DMS79 treated with DMSO at 0.1 percent for 48 hours (cell line): ENCODE data around the gene UBA5.
A peak's percentile ranks its signal among the peaks of the same experiment; 100 is the strongest.

Experiments used
- DNase-seq: peaks from one replicate; lab custom pipeline; 2025; lab: John Stamatoyannopoulos, UW

UBA5 gene

DNA sequence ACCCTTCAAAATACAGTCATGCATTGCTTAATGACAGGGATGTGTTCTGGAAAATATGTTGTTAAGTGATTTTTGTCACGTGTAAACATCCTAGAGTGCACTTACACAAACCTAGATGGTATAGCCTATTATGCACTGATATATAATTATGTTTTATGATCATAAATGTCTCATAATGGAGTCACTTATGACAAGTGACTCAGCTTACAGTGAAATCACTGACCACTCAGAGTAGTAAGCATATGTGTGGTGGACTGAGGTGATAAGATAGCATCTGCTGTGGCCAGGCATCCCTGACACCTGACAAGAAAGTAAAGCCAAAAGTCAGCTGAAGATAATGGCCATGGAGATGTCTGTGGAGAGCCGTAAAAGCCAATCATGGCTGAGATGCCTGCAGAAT lies 5.9 kb upstream of the UBA5 start:
- peak; percentile 59 for DNase-seq

DNA sequence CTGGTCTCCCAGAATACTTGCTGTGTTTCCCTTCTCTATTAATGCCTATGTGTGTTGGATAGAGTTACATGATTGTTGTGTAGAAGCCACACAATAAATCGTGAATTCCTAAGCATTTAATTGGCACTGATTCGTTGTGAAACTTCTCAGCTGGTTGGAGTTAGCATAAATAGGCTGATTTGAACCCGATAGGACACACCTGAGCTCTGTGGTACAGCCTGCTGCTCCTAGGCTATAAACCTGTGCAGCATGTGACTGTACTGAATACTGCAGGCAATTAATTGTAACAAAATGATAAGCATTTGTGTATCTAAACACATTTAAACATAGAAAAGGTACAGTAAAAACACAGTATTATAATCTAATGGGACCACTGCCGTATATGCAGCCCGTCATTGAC lies 5.4 kb upstream of the UBA5 start:
- no peak for DNase-seq

DNA sequence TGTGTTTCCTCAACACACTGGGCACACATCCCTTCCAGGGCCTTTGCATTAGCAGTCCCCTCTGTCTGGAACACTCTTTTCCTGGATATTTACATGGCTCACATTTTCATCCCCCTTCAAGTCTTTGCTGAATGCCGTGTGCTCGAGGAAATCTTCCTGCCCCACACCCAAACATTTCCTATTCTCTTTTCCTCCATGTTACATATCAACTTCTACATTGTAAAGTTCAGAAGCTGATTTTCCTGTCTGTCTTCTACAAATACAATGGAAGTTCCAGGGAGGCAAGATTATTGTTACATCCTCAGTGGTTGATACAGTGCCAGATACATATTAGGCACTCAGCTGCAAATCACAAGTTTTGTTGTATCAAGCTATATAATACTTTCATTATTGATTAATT lies 4.7 kb upstream of the UBA5 start:
- no peak for DNase-seq

DNA sequence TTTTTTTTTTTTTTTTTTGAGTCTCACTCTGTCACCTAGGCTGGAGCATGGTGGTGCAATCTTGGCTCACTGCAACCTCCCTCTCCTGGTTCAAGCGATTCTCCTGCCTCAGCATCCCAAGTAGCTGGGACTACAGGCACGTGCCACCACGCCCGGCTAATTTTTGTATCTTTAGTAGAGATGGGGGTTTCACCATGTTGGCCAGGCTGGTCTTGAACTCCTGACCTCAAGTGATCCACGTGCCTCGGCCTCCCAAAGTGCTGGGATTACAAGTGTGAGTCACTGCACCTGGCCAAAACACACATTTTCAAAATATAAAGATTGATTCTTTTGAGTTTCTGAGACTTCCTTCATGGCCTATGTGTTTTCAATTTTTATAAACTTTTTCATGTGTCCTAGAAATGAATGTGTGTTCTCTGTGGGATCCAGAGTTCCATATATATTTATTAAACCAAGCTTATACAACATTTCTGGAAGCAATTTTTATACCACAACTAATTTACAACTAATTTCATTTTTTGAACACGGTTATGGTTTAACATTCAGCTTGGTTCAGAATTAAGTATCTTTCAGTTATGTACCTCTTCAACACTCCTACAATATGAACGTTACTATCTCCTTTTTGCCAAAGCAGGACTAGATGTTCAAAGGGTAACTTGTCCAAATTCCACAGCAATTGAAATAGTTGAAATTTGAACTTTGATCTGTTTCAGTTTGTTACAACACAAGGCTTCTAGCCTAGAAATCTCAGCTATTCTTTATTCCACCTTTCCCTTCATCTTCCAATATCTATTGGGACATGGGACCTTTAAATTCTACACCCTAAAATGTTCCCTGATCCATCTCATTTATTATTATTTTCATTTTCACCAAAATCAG lies 2.0 kb upstream of the UBA5 start:
- DNase-seq, result no peak

DNA sequence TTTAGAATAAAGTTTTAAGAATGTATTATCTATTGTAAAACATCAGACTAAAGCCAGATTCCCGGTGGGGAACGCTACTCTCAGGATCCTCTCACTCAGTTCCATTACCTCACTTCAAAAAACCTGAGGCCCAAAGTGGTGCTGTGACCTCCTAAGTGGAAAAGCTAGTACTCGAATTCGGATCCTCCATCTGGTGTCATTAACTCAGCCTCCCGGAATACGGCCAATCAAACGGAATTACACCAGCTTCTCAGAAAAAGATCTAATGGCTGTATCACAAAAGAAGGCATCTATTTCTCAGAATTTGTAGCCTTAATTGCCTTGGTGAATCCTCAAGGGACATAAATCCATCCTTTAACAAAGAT lies 1.1 kb upstream of the UBA5 start:
- peak; percentile 61 for DNase-seq

DNA sequence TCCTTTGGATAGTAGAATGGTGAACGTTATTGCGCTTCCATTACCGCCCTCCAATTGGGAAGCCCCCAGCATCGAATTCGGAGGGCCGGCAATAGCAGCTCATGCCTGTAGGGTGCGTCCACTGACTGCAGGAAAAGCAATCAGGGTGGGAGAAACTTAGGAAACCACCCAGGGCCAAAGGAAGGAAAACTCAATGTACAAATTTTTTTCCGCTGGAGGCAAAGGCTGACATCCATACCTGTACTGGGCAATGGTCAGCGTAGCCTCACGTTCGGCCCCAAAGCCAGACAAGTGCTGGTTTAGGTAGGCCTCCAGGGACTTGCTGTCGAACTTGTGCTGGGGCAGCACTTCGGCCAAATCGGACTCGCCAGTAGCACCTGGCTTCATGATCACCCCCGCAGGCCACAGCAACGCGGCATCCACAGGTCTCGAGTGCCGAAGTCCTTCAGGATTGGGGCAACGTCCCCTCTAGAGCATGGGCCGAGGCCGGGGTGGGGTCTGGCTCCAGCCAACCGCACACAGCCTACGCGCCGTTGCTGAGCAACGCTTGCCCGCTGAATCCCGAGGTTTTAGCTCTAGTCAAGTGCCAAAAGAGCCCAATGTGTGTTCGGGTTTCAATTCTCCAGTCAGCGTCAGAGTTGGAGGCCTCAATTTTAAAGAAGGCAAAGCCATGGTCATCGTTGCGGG lies 621 bp upstream of the UBA5 start, which contains the start of gene ACAD11:
Gene ACAD11 (minus strand): TSS at position 445 of the 687 bp plus-strand sequence. CDS start 58 bp downstream, at position 387.
- peak; percentile 67 for DNase-seq

DNA sequence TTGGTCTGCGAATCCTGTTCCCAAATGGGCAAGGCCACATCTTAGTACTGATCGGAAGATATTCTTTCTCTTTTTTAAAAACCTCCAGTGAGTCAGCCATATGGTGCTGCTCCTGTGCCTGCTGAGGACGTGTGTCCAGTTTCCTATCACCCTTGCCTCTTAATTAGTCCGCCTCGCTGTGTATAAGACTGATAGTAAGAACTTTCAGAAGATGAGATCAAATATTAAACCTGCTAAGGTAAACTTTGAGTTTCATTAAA lies 612 bp downstream of the UBA5 start:
- peak; percentile 54 for DNase-seq

DNA sequence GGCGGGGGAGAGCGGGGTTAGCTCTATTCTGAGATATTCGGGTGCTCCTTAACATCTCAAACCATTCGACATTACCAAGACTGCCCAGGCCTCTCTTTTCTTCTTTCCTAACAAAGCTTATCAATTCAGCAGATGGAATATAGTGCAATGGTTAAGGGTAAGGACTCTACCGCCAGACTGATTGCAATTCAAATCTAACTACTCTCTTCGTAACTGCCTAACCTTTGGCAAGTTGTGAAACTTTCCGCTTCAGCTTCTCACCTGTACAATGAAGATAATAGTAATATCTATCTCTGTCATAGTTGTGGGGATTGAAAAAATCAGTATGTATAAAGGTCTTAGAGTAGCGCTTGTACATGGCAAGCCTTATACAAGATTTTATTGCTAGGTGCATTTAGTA lies 972 bp downstream of the UBA5 start:
- peak; percentile 14 for DNase-seq

DNA sequence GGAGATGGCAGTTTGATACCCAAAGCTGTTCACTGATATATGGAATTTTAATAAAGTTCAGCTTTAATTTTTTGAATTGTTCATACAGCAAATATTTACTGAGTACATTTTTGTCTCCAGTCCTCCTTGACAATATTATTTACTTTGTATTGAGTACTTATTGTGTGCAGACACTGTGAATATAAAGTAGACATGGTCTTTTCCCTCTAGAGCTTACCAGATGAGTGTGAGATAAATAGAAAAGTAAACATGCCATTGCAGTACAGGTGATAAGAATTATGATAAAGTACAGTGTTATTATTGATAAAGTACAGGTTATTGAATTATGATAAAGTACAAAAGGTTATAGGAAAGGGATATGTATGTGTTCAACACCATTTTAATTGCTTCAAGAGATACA lies 2.1 kb downstream of the UBA5 start:
- no peak for DNase-seq

DNA sequence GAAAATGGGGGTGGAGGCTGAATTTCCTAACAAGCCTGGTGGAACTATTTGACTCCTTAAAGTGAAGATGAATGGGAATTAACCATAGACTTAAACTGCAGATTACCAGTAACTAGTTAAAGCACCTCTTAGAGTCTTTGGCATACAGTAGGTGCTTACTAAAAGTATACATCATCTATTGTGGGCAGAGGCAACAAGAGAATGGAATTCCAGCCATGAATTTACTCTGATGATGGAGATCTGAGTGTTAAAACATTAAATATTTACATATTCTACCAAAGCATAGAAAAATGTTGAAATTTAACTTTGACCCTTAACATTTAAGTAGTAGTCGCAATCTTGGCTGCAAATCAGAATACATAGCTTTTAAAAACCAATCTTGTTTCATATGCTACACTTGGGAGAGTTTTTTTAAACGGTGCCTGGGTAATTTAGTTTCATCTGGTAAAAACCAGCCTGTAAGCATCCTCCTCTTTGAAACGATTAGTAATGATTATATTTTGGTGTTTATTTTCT lies 5.2 kb downstream of the UBA5 start:
- no peak for DNase-seq

DNA sequence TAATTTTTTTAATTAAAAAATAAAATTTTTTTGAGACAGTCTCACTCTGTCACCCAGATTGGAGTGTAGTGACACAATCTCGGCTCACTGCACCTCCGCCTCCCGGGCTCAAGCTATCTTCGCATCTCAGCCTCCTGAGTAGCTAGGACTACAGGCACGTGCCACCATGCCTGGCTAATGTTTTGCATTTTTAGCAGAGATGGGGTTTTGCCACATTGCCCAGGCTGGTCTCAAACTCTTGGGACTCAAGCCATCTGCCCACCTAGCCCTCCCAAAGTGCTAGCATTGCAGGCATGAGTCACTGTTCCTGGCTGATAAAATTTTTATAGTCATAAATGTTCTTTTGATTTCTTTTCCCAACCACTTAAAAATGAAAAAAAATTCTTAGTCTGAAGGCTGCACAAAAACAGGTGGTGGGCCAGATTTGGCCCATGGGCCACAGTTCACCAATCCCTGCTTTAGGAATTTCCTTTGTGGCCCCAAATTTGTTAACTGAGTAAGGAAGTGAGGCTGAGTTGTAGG lies 9.2 kb downstream of the UBA5 start:
- no peak for DNase-seq

DNA sequence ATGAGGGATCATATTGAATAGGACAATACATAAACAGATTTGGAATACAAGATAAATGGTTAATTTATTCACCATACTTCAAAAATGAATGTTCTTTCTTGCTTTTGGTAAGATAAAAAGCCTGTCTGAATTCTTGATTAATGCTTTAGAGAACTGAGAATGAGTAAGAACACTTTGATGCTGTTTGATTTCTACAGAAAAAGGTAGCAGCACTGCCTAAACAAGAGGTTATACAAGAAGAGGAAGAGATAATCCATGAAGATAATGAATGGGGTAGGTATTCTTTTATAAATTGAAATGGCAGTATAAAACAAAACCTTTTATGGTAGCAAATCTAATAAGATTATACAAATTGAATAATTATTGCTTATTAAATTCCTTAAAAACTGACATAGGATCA lies 15.3 kb downstream of the UBA5 start:
- no peak for DNase-seq

DNA sequence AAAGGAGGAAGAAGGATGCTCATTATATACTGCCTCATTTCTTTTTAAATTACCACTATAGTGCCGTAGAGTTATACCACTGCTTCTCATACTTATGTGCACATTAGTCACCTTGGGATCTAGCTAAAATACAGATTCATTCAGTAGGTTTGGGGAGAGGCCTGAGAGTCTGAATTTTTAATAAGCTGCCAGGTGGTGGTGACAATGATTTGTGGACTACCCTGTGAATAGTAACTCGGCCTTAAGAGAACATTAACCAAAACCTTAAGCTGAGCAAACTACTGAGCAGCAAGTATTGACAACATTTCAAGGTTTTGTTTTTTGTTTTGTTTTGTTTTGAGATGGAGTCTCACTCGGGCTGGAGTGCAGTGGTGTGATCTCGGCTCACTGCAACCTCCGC lies 19.8 kb downstream of the UBA5 start:
- DNase-seq, result no peak

DNA sequence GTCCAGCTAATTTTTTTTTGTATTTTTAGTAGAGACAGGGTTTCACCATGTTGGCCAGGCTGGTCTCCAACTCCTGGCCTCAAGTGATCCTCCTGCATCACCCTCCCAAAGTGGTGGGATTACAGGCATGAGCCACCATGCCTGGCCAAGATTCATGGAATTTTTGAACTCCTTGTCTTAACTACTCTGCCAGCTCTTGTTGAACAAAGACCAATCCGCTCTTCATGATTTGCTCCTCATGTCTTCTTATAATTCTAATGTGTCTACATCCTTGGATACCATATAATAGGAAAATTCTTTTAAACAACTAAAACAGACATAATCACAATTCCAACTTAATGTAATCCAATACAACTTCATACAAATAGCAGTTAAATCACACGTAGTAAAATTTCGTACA lies 21.3 kb downstream of the UBA5 start:
- no peak for DNase-seq

DNA sequence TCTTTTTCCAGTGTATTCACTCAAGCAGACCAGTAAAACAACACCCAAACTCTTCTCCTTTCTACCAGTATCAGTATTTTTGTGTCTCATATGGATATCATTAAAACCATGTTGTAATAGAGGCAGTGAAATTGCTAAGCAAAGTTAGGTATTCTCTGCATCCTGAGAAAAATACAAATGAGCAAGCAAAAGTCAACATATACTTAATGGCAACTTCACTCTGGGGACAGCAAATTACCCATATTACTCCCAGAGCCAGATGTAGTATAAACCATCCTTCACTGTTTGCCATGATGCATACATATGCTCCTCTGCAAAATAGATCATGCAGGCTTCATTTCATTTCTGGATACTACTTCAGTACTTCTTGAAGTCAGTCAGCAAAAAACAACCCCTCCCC lies 22.1 kb downstream of the UBA5 start:
- DNase-seq, result no peak

DNA sequence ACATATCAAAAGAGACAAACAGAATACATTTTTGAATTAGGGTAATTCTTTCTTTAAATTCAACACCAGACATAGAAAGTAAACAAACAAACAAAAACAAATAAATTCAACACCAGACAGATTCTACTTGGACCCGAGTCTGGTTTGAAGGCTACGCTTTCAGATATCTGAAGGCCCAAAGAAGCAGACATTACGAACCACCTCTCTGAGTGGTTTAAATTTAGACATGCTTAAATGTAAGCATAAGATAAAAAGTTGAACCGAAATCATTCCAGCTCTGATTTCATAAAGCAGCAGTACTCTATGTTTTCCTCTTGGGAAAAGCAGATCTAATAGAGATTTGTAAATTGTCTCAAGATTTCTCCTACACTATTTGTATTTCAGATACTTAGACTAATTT lies 29.9 kb downstream of the UBA5 start:
- DNase-seq, result no peak

DNA sequence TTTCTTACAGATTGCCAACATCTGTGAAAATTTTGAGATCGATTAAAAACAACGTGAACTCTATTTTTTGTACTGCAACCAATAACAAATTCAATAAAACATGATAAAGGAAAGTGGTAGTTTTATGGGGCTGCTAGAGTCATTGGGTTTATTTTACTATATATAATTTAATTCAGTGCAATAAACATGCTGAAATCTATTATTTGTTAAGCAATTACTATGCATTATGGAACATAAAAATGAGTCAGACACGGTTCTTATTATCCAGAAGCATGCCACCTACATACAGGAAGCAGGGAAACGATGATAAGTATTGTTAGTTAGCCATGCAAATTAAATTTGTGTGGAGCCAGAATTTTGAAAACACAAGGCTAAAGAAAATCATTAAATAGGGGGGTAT lies 34.9 kb downstream of the UBA5 start:
- DNase-seq, result no peak

DNA sequence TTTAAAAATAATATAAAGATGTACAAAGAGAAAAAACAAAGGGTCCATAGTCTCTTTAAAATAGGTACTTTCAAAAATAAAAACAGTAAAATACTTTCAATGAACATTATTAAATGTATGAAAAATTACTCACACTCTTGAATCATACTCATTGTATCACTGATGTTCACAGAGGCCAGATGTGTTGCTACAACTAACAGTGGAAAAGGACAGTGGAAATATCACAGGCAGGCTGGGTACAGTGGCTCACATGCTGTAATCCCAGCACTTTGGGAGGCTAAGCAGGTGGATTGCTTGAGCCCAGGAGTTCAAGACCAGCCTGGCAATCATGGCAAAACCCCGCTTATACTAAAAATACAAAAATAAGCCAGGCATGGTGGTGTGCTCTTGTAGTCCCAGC lies 35.3 kb downstream of the UBA5 start:
- DNase-seq, result no peak

DNA sequence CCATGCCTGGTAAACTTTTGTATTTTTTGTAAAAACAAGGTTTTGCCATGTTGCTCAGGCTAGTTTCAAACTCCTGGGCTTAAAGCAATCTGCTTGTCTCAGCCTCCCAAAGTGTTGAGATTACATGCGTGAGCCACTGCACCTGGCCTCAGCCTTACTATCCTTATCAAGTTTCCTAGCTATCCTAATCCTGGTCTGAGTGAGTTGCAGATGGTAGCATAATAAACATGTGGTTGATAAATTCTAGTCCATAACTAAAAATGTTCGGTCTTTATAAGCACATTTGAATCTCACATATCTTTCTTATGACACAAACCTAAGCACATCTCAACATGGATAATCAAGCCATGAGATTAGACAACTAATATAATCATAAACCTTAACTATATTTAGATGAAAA lies 43.6 kb downstream of the UBA5 start:
- DNase-seq, result no peak

DNA sequence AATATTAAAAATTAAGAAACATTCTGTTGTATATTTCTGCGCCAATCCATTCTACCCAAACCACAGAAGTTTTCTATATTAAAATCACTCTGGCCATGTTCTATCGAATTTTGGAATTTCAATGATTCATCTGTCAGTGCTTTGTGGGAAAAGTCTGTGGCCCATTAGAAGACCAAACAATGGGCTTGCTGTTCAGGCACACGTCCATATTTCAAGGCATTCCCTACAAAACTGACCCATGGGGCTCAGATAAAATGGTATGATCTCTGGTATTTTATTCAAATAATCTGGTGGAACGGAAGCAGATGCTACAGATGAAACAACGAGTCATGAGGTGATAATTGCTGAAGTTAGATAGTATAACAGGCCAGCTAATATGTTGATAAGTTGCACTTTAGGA lies 49.6 kb downstream of the UBA5 start:
- DNase-seq, result no peak

DNA sequence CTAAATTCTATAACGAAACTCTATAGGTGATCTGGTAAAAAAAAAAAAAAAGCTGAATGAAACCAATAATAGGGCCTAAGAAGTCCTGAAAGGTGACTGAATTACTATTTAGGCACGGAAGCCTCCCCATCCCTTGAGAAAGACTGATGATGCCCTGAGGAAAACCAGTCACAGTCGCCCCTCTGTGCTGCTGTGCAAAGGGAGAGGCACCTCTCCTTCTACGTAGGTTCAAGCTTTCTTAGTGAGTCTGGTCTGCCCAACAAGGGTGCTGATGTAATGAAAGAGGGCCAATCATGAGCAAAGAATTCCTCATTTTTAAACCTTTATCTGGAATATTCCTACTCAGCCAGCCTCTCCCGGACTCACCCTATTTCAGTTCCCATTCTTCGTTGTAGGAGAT lies 50.2 kb downstream of the UBA5 start:
- DNase-seq, result no peak

DNA sequence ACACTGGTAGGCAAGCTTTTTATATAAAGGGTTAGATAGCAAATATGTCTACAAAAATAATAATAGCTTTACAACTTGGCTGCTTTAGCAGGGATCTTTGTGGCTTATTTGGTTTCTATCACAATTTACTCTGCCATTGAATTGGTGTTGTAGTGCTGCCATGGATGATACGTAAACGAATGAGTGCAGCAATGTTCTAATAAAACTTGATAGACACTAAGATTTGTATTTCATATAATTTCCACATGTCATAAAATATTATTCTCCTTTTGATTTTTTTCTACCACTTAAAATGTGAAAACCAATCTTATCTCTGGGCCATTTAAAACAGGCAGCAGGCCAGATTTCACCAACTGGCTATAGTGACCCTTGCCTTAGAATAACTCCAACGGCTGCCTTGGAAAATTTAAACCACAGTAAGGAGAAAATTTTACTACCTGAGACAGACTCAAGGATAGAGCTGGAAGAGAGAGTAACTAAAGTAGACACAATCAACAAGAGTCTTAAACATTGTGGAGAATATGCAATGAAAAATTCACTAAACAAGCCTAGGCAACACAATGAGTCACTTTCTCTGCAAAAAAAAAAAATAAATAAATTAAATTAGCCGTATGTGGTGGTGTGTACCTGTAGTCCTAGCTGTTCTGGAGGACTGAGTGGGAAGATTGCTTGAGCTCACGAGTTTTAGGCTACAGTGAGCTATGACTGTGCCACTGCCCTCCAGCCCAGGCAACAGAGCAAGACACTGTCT lies 54.0 kb downstream of the UBA5 start:
- DNase-seq, result no peak

DNA sequence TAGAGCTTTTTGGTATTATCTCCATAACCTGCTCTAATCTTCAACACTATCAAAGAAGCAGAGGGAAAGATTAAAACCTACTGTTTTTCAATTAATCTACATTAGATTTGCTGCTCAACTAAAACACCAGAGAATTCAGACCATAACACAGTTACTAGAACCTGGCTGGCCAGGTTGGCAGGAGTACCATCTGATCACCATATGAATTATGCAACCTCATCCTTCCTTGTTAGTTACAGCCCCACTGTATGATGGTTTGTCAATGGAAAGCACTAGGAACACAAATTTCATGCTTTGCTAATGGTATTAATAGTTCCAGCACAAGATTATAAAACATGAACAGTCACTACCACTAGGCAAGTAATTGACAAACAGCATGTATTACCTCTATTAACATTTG lies 56.2 kb downstream of the UBA5 start:
- no peak for DNase-seq
